Vagina (tissue), 2 donors: ENCODE data around the gene SPATA33.

Experiments
- POLR2A ChIP-seq, 2 donors: fragments of 450-650 bp; IDR thresholded peaks; one replicate each; pipeline ENCODE4 v1.6.1; 2017; ENCODE audit warnings: antibody characterized with exemption in 2 of 2, mild to moderate bottlenecking in 2 of 2, moderate library complexity in 2 of 2
- POLR2AphosphoS5 ChIP-seq, 2 donors: sonication (generic); formaldehyde crosslinking; IDR thresholded peaks; one replicate each; pipeline ENCODE4 v1.9.0; 2017; ENCODE audit warnings: antibody characterized with exemption in 2 of 2, mild to moderate bottlenecking in 2 of 2, low read depth in 1 of 2; ENCODE audit not compliant: insufficient read depth in 1 of 2
- TF ChIP-seq, protein P1 (sequence below), 3 experiments: fragments of 450-650 bp in 2 of 3; fragments of 200-600 bp in 1 of 3; sonication (generic) in 1 of 3; IDR thresholded peaks; one replicate each; pipeline ENCODE4 v1.5.1; 2017 to 2019; ENCODE audit warnings: antibody characterized with exemption in 3 of 3, mild to moderate bottlenecking in 2 of 3, moderate library complexity in 2 of 3

- TF ChIP-seq, protein P1, sequence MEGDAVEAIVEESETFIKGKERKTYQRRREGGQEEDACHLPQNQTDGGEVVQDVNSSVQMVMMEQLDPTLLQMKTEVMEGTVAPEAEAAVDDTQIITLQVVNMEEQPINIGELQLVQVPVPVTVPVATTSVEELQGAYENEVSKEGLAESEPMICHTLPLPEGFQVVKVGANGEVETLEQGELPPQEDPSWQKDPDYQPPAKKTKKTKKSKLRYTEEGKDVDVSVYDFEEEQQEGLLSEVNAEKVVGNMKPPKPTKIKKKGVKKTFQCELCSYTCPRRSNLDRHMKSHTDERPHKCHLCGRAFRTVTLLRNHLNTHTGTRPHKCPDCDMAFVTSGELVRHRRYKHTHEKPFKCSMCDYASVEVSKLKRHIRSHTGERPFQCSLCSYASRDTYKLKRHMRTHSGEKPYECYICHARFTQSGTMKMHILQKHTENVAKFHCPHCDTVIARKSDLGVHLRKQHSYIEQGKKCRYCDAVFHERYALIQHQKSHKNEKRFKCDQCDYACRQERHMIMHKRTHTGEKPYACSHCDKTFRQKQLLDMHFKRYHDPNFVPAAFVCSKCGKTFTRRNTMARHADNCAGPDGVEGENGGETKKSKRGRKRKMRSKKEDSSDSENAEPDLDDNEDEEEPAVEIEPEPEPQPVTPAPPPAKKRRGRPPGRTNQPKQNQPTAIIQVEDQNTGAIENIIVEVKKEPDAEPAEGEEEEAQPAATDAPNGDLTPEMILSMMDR (IDR thresholded peaks at IDR 0.05), result no peak
- TF ChIP-seq POLR2A (IDR thresholded peaks at IDR 0.05) (no peak), POLR2AphosphoS5 (IDR thresholded peaks at IDR 0.05; ENCODE audit: insufficient read depth in 1 of 2, low read depth in 1 of 2) (no peak)
Measured at GRCh38 chr16:89615176-89615575, 42.5 kb upstream of the SPATA33 start.
